ENCODE measurements around the gene RNF25. TPM values are rescaled to one million over a fixed set of nuclear protein-coding genes. Genes with fewer than 3 reads are reported as not detected.
A peak's percentile ranks its signal among the peaks of the same experiment; 100 is the strongest.

The RNF25 gene
- total RNA-seq, 2 donors from 2014 or later: 24.5 to 32.1 TPM

- no peak overlapping the region for H3K27ac ChIP-seq (ENCODE audit: low read depth, low read length)
- H3K36me3 ChIP-seq (ENCODE audit: control insufficient read depth, insufficient read depth, low read length): no peaks in the 10 kb centered on the region
- H3K9ac ChIP-seq (ENCODE audit: extremely low read depth, low read length, poor library complexity, severe bottlenecking): no peak overlapping the region
- H3K4me1 ChIP-seq (ENCODE audit: control insufficient read depth, insufficient read depth, low read length): peaks cover 2% of the 10 kb centered on the region
- WGBS, 2 experiments (ENCODE audit: insufficient coverage in 1 of 2, insufficient read length in 1 of 2): 93 to 100% methylated on average over 1 to 4 of the region's 4 CpGs
- DNase-seq: no peak
- H3K27ac Mint-ChIP-seq: no peak overlapping the region
- H3K9me3 Mint-ChIP-seq: no peaks in the 10 kb centered on the region
- no peaks in the 10 kb centered on the region for H3K36me3 Mint-ChIP-seq (ENCODE audit: low read depth)
- peaks cover 6% of the 10 kb centered on the region for H3K27me3 Mint-ChIP-seq (ENCODE audit: insufficient read depth)
- no peaks in the 10 kb centered on the region for H3K9me3 ChIP-seq (ENCODE audit: control insufficient read depth, low read length)
- H3K4me3 Mint-ChIP-seq: no peak overlapping the region
- peaks cover 9% of the 10 kb centered on the region for H3K4me1 Mint-ChIP-seq
- no peak overlapping the region for H3K4me3 ChIP-seq (ENCODE audit: low read length)
- H3K27me3 ChIP-seq (ENCODE audit: control insufficient read depth, insufficient read depth, low read length, poor library complexity, severe bottlenecking): no peaks in the 10 kb centered on the region
- no peak for TF ChIP-seq CTCF (conservative IDR thresholded peaks at IDR 0.05)
Measured at GRCh38 chr2:218626369-218626768, 45.4 kb downstream of the RNF25 start.

DNA sequence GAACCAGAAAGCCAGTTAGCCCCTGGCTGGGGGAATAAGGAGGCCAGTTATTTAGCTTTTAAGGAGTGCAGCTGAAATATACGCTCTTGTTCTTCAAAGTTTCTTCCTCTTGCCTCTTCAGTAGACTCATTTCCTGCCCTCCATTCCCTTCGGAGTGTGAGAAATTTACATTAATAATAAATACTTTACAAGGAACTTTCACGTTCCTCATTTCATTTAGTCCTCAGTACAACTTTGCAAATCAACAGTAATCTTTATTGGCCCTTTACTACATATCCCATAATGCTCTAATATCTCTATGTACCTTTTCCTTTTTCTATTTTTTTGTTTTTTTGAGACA is 48.5 kb downstream of the RNF25 start:
- Mint-ChIP-seq H3K27ac (no peak overlapping the region), H3K27me3 (ENCODE audit: insufficient read depth) (peaks cover 6% of the 10 kb centered on the region), H3K9me3 (no peaks in the 10 kb centered on the region), H3K36me3 (ENCODE audit: low read depth) (no peaks in the 10 kb centered on the region), H3K4me3 (no peak overlapping the region), H3K4me1 (peaks cover 9% of the 10 kb centered on the region)
- Histone ChIP-seq H3K4me1 (ENCODE audit: control insufficient read depth, insufficient read depth, low read length) (peaks cover 2% of the 10 kb centered on the region), H3K36me3 (ENCODE audit: control insufficient read depth, insufficient read depth, low read length) (no peaks in the 10 kb centered on the region), H3K27me3 (ENCODE audit: control insufficient read depth, insufficient read depth, low read length, poor library complexity, severe bottlenecking) (no peaks in the 10 kb centered on the region), H3K9ac (ENCODE audit: extremely low read depth, low read length, poor library complexity, severe bottlenecking) (no peak overlapping the region), H3K9me3 (ENCODE audit: control insufficient read depth, low read length) (no peaks in the 10 kb centered on the region), H3K4me3 (ENCODE audit: low read length) (no peak overlapping the region), H3K27ac (ENCODE audit: low read depth, low read length) (no peak overlapping the region)
- no peak for TF ChIP-seq CTCF (conservative IDR thresholded peaks at IDR 0.05)
- 95 to 98% methylated on average over 3 of the region's 3 CpGs for WGBS, 2 experiments (ENCODE audit: insufficient coverage in 1 of 2, insufficient read length in 1 of 2)
- DNase-seq: no peak

- H3K4me3 ChIP-seq (ENCODE audit: low read length): no peak overlapping the region
- no peaks in the 10 kb centered on the region for H3K36me3 ChIP-seq (ENCODE audit: control insufficient read depth, insufficient read depth, low read length)
- H3K27ac ChIP-seq (ENCODE audit: low read depth, low read length): no peak overlapping the region
- WGBS, 2 experiments (ENCODE audit: insufficient coverage in 1 of 2, insufficient read length in 1 of 2): 88 to 89% methylated on average over 6 to 7 of the region's 7 CpGs
- H3K27ac Mint-ChIP-seq: no peak overlapping the region
- peak; percentile 52 for DNase-seq
- H3K36me3 Mint-ChIP-seq (ENCODE audit: low read depth): no peaks in the 10 kb centered on the region
- H3K4me3 Mint-ChIP-seq: no peak overlapping the region
- peaks cover 9% of the 10 kb centered on the region for H3K4me1 Mint-ChIP-seq
- no peaks in the 10 kb centered on the region for H3K9me3 ChIP-seq (ENCODE audit: control insufficient read depth, low read length)
- H3K27me3 Mint-ChIP-seq (ENCODE audit: insufficient read depth): peaks cover 2% of the 10 kb centered on the region
- TF ChIP-seq CTCF (conservative IDR thresholded peaks at IDR 0.05): no peak
- no peak overlapping the region for H3K9ac ChIP-seq (ENCODE audit: extremely low read depth, low read length, poor library complexity, severe bottlenecking)
- no peaks in the 10 kb centered on the region for H3K27me3 ChIP-seq (ENCODE audit: control insufficient read depth, insufficient read depth, low read length, poor library complexity, severe bottlenecking)
- no peaks in the 10 kb centered on the region for H3K9me3 Mint-ChIP-seq
- H3K4me1 ChIP-seq (ENCODE audit: control insufficient read depth, insufficient read depth, low read length): peaks cover 2% of the 10 kb centered on the region
Measured at GRCh38 chr2:218622606-218623365, 49.0 kb downstream of the RNF25 start.
